Activated T-cell treated with anti-CD3 and anti-CD28 coated beads for 1 hour (primary cell): ENCODE results near the gene KIF26B.
"Not testable (repeated sequence)": the region's sequence is repeated elsewhere in the genome, so short reads cannot be mapped to it uniquely, and the experiment has no call there.

Experiments used
- DNase-seq: peaks from one replicate; pipeline ENCODE4 v3.0.0-alpha.2; 2020; ENCODE audit warnings: low read depth

KIF26B gene

GRCh38 chr1:245704341-245704740 is 549.6 kb downstream of the KIF26B start:
- no peak for DNase-seq

DNA sequence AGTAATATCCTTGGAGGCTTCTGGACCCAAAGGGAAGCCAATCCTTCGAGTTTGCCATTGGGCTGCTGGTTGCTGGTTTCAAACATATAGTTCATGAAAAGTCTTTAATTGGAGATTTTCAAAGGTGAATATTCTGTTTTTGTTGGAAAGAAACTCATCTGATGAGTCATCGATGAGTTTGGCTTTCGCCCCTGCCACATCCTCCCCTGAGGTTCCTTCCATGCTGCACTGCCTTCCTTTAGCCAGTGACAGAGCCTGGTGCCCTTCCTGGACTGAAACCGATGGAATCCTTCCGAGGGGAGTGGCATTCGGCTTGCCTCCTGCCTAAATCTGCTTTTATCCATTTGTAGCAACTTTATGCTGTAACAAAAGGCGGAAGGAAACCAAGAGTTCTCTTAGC is 550.0 kb downstream of the KIF26B start:
- no peak for DNase-seq

- no peak for DNase-seq
These were observed 553.2 kb downstream of the KIF26B start for GRCh38 chr1:245707941-245708340.

DNA sequence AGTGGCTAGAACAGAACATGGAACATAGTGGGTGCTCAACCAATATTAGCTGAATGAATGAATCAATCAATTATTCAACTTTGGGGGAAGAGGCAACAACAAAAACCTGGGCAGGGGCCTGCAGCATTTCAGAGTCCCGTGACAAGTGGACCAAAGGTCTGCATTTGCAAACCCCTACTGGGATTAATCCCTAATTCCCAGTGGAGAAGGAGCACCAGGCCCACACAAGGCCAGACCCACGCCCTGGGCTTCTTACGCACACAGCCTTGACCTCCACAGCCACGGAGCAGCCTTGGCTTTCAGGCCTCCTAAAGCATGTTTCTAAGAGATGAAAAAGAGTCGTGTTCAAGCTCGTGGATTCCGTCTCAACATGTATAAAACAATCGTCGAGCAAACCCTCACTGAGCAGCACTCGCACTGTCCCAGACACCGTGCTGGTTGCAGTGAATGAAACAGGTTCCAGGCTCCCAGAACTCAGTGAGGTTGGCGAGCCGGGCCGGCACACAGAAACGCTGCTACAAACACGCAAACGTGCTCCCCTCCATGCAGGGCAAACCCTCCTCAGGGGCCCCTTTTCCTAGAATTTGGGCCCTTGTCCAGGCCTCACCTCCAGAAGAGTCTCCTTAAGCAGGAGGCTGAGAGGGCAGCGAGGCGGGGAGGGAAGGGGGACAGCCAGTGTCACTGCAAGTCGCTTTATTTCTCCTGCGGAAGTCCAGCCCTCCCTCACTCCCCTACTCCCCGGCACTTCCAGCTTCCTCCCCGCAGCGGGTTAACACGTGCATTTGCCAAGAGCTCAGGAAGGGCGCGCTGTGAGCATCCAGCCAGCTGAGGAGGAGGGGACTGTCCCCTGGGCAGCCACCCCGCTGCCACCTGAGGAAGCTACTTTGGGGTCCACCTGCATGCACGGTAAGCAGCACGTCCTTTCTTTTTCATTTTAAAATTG is 556.4 kb downstream of the KIF26B start:
- DNase-seq, result no peak

- DNase-seq, result not testable (repeated sequence)
These were observed 559.2 kb downstream of the KIF26B start for GRCh38 chr1:245714027-245714426.

DNA sequence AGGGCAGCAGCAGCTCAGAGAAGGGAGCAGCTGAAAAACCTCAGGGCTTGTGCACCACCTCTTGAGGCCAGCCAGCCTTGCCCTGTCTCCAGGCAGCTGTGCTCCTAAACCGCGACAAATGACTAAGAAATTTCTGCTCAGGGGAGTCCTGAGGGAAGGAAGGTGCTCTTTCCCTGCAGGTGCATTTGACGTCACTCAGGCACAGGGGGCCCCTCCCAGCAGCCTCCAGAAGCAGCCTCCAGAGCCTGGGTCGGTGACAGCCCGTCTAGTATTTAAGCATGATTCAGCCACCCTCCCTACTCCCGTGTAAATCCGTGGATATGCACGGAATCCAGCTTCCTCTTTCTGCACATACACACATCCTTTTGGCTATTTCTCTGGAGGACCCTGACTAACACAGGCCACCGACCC is 560.5 kb downstream of the KIF26B start:
- DNase-seq, result no peak

GRCh38 chr1:245715970-245716369 is 561.2 kb downstream of the KIF26B start:
- no peak for DNase-seq

- DNase-seq, result no peak
These were observed 561.8 kb downstream of the KIF26B start for GRCh38 chr1:245716561-245716960.

DNA sequence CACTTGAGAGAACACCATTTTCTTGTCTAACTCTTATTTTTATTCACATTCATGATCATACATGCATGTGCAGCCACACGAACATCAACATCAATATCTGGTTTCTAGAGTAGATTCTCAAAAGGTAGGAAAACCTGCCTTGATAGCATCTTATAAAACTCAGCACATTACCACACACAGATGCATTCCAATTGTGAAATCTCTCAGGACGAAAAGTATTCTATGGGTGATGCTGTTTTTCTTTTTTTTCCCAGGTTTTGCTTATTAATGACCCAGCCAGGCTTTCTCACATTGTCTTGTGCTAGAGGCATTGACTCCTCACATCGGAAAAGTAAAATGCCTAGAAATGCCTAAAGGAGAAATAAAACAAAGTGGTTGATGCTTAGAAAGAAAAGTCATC is 562.8 kb downstream of the KIF26B start:
- DNase-seq, result no peak

DNA sequence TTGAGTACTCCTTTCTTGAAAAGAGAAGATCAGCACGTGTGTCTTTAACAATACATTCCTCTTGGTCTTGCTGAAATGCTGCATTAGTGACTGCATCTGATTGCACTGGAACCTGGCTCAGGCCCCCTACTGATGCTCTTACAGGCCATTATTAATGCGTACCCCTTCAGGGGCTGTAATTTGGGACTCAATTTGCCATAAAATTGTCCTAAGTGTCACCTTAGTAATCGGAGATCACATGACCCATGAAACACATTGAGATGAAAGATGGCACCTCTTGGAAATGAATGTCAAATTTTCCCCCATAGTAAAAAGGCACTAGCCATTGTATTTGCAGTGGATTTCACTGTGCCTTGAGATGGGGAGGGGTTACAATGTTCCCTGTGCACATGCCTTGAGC is 563.3 kb downstream of the KIF26B start:
- no peak for DNase-seq

GRCh38 chr1:245718951-245719350 is 564.2 kb downstream of the KIF26B start:
- no peak for DNase-seq

DNA sequence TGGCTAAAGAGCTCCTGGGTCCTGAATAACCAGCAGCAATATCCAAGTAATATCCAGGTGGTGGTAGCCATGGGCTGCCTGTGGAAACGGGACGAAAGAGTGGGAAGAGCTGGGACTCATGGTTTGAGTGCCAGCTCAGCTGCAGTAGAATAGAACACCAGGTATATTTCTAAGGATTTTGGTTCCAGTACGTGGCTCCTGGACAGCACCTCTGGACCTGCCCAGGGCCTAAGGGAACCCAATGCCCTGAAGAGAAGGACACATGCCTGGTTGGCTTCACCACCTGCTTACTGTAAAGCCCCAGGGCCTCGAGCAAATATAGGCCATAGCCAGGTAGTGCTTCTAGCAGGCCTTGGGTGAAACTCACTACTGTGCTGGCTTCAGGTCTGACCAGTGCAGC is 566.7 kb downstream of the KIF26B start:
- DNase-seq, result no peak

GRCh38 chr1:245728035-245728434 is 573.2 kb downstream of the KIF26B start:
- DNase-seq, result not testable (repeated sequence)

DNA sequence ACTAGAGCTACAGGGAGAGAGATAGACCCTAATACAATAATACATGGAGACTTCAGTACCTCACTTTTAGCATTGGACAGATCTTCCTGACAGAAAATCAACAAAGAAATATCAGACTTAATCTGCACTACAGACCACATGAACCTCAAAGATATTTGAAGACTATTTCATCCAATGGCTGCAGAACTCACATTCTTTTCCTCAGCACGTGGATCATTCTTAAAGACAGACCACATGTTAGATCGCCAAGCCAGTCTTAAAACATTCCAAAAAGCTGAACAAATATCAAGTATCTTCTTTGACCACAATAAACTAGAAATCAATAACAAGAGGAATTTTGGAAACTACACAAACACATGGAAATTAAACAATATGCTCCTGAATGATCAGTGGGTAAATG is 576.0 kb downstream of the KIF26B start:
- no peak for DNase-seq

- DNase-seq, result not testable (repeated sequence)
These were observed 585.6 kb downstream of the KIF26B start for GRCh38 chr1:245740336-245740735.

GRCh38 chr1:245742896-245743295 is 588.1 kb downstream of the KIF26B start:
- DNase-seq, result no peak

DNA sequence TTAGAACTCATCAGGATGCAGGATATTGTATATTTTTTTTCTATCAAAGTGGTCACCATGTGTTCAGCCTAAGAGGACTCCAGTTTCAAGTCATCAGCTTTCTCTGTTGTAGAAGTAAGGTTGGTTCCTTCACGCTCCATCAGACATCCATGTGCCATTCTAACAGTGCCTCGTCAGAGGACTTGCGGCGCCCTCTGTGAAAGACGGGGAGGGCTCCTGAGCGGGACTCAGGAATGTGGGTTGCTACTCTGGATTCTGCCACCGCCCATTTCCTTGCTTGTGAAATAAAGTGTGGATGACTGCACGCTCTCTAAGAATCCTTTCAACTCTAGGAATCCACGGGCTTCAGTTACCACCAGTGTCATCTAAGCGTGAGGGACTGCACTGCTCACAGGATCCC is 593.5 kb downstream of the KIF26B start:
- DNase-seq, result no peak

GRCh38 chr1:245748646-245749045 is 593.9 kb downstream of the KIF26B start:
- DNase-seq, result no peak

GRCh38 chr1:245749053-245749452 is 594.3 kb downstream of the KIF26B start:
- DNase-seq, result no peak

DNA sequence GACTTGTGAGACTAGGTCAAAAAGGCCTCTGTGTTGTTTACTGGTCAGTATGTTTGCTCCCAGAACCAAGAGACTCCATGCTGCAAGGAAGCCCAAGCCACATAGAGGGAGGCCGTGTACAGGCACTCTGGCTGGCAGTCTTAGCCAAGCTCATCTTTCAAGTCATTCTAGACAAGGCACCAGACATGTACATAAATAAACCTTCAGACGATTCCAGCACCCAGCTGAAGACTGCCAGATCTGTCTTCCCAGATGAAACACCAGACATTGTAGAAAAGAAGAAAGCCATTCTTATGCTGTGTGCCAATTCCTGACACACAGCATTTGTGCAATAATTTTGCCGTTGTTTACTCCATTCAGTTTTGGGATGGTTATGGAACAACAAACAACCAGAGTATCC is 595.5 kb downstream of the KIF26B start:
- DNase-seq, result no peak

- DNase-seq, result no peak
These were observed 596.3 kb downstream of the KIF26B start for GRCh38 chr1:245751116-245751515.

DNA sequence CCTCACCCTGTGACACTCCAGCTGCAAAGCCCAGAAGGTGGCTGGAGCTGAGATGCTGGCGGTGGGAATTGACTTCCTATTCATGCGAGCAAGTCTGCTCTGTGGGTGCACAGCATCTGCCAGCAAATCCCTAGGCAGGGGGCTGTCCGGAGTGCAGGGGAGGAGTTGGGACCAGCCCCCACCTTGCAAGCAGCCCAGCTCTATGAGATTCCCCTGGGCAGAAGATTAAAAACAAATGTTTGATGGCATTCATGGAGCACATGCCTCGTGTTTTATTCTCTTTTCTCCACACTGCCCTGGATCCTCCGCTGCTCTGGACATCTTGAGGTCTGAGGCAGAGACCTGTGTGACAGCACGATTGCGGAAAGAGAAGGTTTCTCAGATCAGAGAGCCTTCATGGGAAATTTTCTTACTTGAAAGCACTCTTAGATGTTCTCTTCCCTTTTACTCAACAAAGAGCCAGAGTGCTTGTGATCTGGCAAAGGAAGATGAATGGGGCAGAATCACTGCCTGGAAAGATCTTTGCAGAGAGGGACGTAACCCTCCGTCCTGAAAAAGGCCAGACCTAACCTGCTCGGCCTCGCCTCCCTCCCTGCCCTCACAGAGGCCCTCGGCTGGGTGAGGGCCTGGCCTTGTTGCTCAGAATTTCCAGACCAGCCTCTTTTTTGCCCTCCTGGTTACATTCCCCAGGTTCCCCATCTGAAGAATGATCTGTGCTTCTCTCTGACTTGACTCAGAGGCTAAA is 597.1 kb downstream of the KIF26B start:
- no peak for DNase-seq

- DNase-seq, result no peak
These were observed 597.8 kb downstream of the KIF26B start for GRCh38 chr1:245752561-245752960.
